K562 (cell line): ENCODE results near the gene SMIM29. TPM values are rescaled to one million over a fixed set of nuclear protein-coding genes. Genes with fewer than 3 reads are reported as not detected.

Experiments
- FOSL1 ChIP-seq: fragments of 200-800 bp; sonication (Bioruptor generic); conservative IDR thresholded peaks from 2 replicates; pipeline ENCODE4 v1.6.1; 2016; ENCODE audit warnings: missing genetic modification characterization, missing compliant biosample characterization
- GATAD2B ChIP-seq: fragments of 450-650 bp; IDR thresholded peaks from 2 replicates; pipeline ENCODE4 v1.6.1; 2017; ENCODE audit warnings: mild to moderate bottlenecking, borderline replicate concordance
- IRF2 ChIP-seq: sonication (generic); formaldehyde crosslinking; IDR thresholded peaks from 2 replicates; pipeline ENCODE4 v1.8.1; 2022; ENCODE audit warnings: mild to moderate bottlenecking, missing genetic modification reagents
- KAT2B ChIP-seq: IDR thresholded peaks from one replicate; pipeline ENCODE4 v1.6.1; 2012; ENCODE audit warnings: low read depth, mild to moderate bottlenecking, control low read depth, inconsistent platforms, low read length, moderate library complexity
- KAT8 ChIP-seq: fragments of 450-650 bp; IDR thresholded peaks from 2 replicates; pipeline ENCODE4 v1.6.1; 2016; ENCODE audit warnings: low read depth, mild to moderate bottlenecking
- MGA ChIP-seq: fragments of 450-650 bp; IDR thresholded peaks from 2 replicates; pipeline ENCODE4 v1.6.1; 2016; ENCODE audit warnings: mild to moderate bottlenecking, moderate library complexity
- NRF1 ChIP-seq, 2 experiments: fragments of 450-650 bp; IDR thresholded peaks in 1 of 2; conservative IDR thresholded peaks in 1 of 2; 2 replicates each; pipeline ENCODE4 v1.6.1; 2014; ENCODE audit warnings: mild to moderate bottlenecking in 2 of 2
- PBX2 ChIP-seq, 2 experiments: IDR thresholded peaks in 1 of 2; conservative IDR thresholded peaks in 1 of 2; 2 replicates each; pipeline ENCODE4 v1.6.1; 2016; ENCODE audit warnings: low read depth in 2 of 2, mild to moderate bottlenecking in 1 of 2, missing compliant biosample characterization in 1 of 2, missing genetic modification characterization in 1 of 2, moderate library complexity in 1 of 2
- PPARD ChIP-seq: fragments of 250-450 bp; sonication (Bioruptor Pico); IDR thresholded peaks from 2 replicates; pipeline ENCODE4 v1.8.0; 2022; ENCODE audit warnings: inconsistent platforms, mild to moderate bottlenecking, moderate library complexity
- RAD51 ChIP-seq: fragments of 450-650 bp; IDR thresholded peaks from 2 replicates; pipeline ENCODE4 v1.7.1; 2016; ENCODE audit warnings: low read depth, mild to moderate bottlenecking, borderline replicate concordance
- TARDBP ChIP-seq: fragments of 450-650 bp; IDR thresholded peaks from 2 replicates; pipeline ENCODE4 v1.6.1; 2016
- ZNF12 ChIP-seq: sonication (generic); formaldehyde crosslinking; IDR thresholded peaks from 2 replicates; pipeline ENCODE4 v1.4.0; 2020; ENCODE audit warnings: mild to moderate bottlenecking, missing genetic modification reagents
- ZNF785 ChIP-seq: fragments of 250-450 bp; sonication (Bioruptor Pico); IDR thresholded peaks from 2 replicates; pipeline ENCODE4 v1.4.0; 2020; ENCODE audit warnings: mild to moderate bottlenecking
- polyA plus RNA-seq, 8 experiments: library from polyadenylated mRNA; depleted of rRNA in 4 of 8; stranded (reverse) in 5 of 8; unstranded in 3 of 8; fragments of >200 nt; fragmentation: Nextera tagmentation in 2 of 8; fragmentation: Illumina TruSeq in 1 of 8; extraction: Ambion mirVana in 2 of 8; extraction: Trizol in 1 of 8; gene quantifications; 2 replicates each; pipeline versions ENCODE4 v1.2.1 to v1.2.3, GENCODE V29; 2011 to 2014; ENCODE audit warnings: inconsistent platforms in 1 of 8, missing spikeins in 1 of 8
- total RNA-seq, 7 experiments: library from RNA; depleted of rRNA in 6 of 7; stranded (reverse); fragments of >200 nt in 6 of 7; fragmentation: Illumina TruSeq in 2 of 7; extraction: Trizol in 2 of 7; gene quantifications; 2 replicates each; pipeline versions ENCODE4 v1.2.1 to v1.2.3, GENCODE V29; 2011 to 2021; ENCODE audit warnings: low replicate concordance in 1 of 7

SMIM29 gene
- total and polyA plus RNA-seq, 9 of the 15 experiments (the other 6 are each of a cell fraction or from before 2014, with no cell fraction given) = 6.5 to 36.7 (median 20.9) TPM

- TF ChIP-seq MGA (peak; percentile 98), ZNF785 (no peak), TARDBP (peak; percentile 84), NRF1 (conservative IDR thresholded peaks at IDR 0.05 in 1 of 2, IDR thresholded peaks at IDR 0.05 in 1 of 2) (peak; percentile 74 to 75), IRF2 (CRISPR knock-in tag) (peak; percentile 93; the same call in 1 of the 2 replicates), FOSL1 (tag) (peak; percentile 58; the same call in 1 of the 2 replicates), GATAD2B (peak; percentile 82), KAT8 (no peak), ZNF12 (CRISPR knock-in tag) (peak; percentile 68), PPARD (CRISPR knock-in tag) (no peak), RAD51 (no peak), PBX2 (CRISPR knock-in tag; IDR thresholded peaks at IDR 0.05; ENCODE audit: low read depth) (no peak), PBX2 (tag; conservative IDR thresholded peaks at IDR 0.05; ENCODE audit: low read depth) (no peak), KAT2B (no peak)
These were observed 10.9 kb downstream of the SMIM29 start (continued) for GRCh38 chr6:34237722-34238584.
